Transverse colon (tissue), 3 donors: ENCODE measurements around the gene BPTF.

Experiments
- POLR2A ChIP-seq: fragments of 450-650 bp; IDR thresholded peaks from one replicate; pipeline ENCODE4 v1.6.1; 2016; ENCODE audit warnings: antibody characterized with exemption, mild to moderate bottlenecking, moderate library complexity
- TF ChIP-seq, protein P1 (sequence below), 5 experiments: fragments of 200-600 bp in 3 of 5; fragments of 450-650 bp in 2 of 5; sonication (generic) in 3 of 5; IDR thresholded peaks; 1 replicate in 2 of 5; 2 replicates in 3 of 5; pipeline ENCODE4 v1.5.1; 2016 to 2017; ENCODE audit warnings: antibody characterized with exemption in 5 of 5, inconsistent platforms in 3 of 5, mild to moderate bottlenecking in 2 of 5, moderate library complexity in 1 of 5

DNA sequence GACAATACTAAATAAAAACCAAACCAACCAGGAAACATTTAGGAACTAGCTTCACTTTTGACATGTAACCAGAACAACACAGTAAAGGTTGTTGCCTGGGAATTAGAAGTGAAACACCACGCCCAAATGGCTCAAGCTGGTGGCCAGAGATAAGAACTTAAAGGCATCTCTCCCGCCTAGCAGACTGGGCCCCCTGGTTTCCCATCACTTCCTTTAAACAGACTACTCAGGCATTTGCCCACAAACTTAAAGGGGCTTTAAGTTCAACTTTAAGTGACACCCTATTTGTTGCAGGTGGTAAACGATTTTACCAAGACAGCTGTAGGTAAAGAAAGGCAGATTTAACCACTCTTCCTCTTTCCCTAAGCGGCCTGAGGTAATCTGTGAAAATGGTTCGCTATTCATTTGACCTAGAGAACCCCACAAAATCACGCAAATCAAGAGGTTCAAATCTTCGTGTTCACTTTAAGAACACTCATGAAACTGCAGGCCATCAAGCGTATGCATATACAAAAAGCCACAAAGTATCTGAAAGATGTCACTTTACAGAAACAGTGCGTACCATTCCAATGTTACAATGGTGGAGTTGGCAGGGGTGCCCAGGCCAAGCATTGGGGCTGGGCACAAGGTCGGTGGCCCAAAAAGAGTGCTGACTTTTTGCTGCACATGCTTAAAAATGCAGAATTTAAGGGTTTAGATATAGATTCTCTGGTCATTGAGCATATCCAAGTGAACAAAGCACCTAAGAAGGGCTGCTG lies 40.8 kb upstream of the BPTF start:
- TF ChIP-seq, protein P1, sequence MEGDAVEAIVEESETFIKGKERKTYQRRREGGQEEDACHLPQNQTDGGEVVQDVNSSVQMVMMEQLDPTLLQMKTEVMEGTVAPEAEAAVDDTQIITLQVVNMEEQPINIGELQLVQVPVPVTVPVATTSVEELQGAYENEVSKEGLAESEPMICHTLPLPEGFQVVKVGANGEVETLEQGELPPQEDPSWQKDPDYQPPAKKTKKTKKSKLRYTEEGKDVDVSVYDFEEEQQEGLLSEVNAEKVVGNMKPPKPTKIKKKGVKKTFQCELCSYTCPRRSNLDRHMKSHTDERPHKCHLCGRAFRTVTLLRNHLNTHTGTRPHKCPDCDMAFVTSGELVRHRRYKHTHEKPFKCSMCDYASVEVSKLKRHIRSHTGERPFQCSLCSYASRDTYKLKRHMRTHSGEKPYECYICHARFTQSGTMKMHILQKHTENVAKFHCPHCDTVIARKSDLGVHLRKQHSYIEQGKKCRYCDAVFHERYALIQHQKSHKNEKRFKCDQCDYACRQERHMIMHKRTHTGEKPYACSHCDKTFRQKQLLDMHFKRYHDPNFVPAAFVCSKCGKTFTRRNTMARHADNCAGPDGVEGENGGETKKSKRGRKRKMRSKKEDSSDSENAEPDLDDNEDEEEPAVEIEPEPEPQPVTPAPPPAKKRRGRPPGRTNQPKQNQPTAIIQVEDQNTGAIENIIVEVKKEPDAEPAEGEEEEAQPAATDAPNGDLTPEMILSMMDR (IDR thresholded peaks at IDR 0.05), result no peak
- no peak for TF ChIP-seq POLR2A
